Keratinocyte (primary cell): Measurements from ENCODE around the gene NELL1. TPM values are rescaled to one million over a fixed set of nuclear protein-coding genes. Genes with fewer than 3 reads are reported as not detected.

Experiments
- DNase-seq: peaks from one replicate; pipeline ENCODE4 v3.0.0-alpha.2; 2011; ENCODE audit warnings: low read depth, missing footprints, low spot score
- FAIRE-seq: peaks from 2 replicates; lab custom pipeline; 2011; peaks lifted over from hg19 to GRCh38; lab: Jason Lieb, UNC
- H2AFZ ChIP-seq: 2 replicates; pipeline ENCODE4 v1.6.0; 2012; ENCODE audit warnings: low read length, control low read depth, inconsistent platforms; ENCODE audit not compliant: control insufficient read depth
- H3K27ac ChIP-seq: 2 replicates; pipeline ENCODE4 v1.5.1; 2011; ENCODE audit warnings: low read length; ENCODE audit not compliant: control insufficient read depth, insufficient read depth
- H3K27me3 ChIP-seq: 3 replicates; pipeline ENCODE4 v1.6.0; 2011; ENCODE audit warnings: low read length; ENCODE audit not compliant: control insufficient read depth, insufficient read depth; ENCODE audit errors: extremely low read depth
- H3K36me3 ChIP-seq, 2 experiments: 2 replicates in 1 of 2; 3 replicates in 1 of 2; pipeline ENCODE4 v1.5.1; 2011; ENCODE audit warnings: low read length in 2 of 2, mild to moderate bottlenecking in 1 of 2; ENCODE audit not compliant: control insufficient read depth in 2 of 2, insufficient read depth in 2 of 2; ENCODE audit errors: extremely low read depth in 1 of 2
- H3K4me1 ChIP-seq: 3 replicates; pipeline ENCODE4 v1.5.1; 2011; ENCODE audit warnings: low read length; ENCODE audit not compliant: control insufficient read depth, insufficient read depth; ENCODE audit errors: extremely low read depth
- H3K4me2 ChIP-seq: 3 replicates; pipeline ENCODE4 v1.6.0; 2011; ENCODE audit warnings: low read depth, low read length; ENCODE audit not compliant: control insufficient read depth, insufficient read depth; ENCODE audit errors: extremely low read depth
- H3K4me3 ChIP-seq, 3 experiments: fragments of 200-600 bp in 1 of 3; sonication (generic) in 1 of 3; 2 replicates in 2 of 3; 3 replicates in 1 of 3; pipeline ENCODE4 v1.5.1; 2011 to 2016; ENCODE audit warnings: low read length in 3 of 3, mild to moderate bottlenecking in 3 of 3, control low read depth in 2 of 3, inconsistent platforms in 1 of 3, low read depth in 1 of 3, mixed read lengths in 1 of 3, mixed run types in 1 of 3, moderate library complexity in 1 of 3; ENCODE audit not compliant: control insufficient read depth in 2 of 3, insufficient read depth in 2 of 3; ENCODE audit errors: extremely low read depth in 1 of 3
- H3K79me2 ChIP-seq: 2 replicates; pipeline ENCODE4 v1.6.0; 2012; ENCODE audit warnings: low read length; ENCODE audit not compliant: control insufficient read depth, insufficient read depth
- H3K9ac ChIP-seq: 3 replicates; pipeline ENCODE4 v1.6.0; 2011; ENCODE audit warnings: low read length; ENCODE audit not compliant: control insufficient read depth, insufficient read depth; ENCODE audit errors: extremely low read depth
- H3K9me1 ChIP-seq: 3 replicates; pipeline ENCODE4 v1.6.0; 2011; ENCODE audit warnings: low read length; ENCODE audit not compliant: control insufficient read depth, insufficient read depth; ENCODE audit errors: extremely low read depth
- H3K9me3 ChIP-seq: 2 replicates; pipeline ENCODE4 v1.5.1; 2012; ENCODE audit warnings: low read depth, low read length; ENCODE audit not compliant: control insufficient read depth
- H4K20me1 ChIP-seq: 3 replicates; pipeline ENCODE4 v1.6.0; 2011; ENCODE audit warnings: low read length; ENCODE audit not compliant: control insufficient read depth, insufficient read depth; ENCODE audit errors: extremely low read depth
- CTCF ChIP-seq, 3 experiments: IDR thresholded peaks in 1 of 3; conservative IDR thresholded peaks in 1 of 3; optimal IDR thresholded peaks in 1 of 3; 2 replicates in 2 of 3; 3 replicates in 1 of 3; pipeline versions ENCODE3 to v1.5.1; 2011; ENCODE audit warnings: low read length in 3 of 3, mild to moderate bottlenecking in 3 of 3, moderate library complexity in 2 of 3, control low read depth in 1 of 3, inconsistent platforms in 1 of 3; ENCODE audit not compliant: insufficient read depth in 2 of 3; ENCODE audit errors: extremely low read depth in 1 of 3
- EZH2 ChIP-seq: IDR thresholded peaks from one replicate; pipeline ENCODE4 v1.6.1; 2012; ENCODE audit warnings: inconsistent platforms, mild to moderate bottlenecking, low read length, moderate library complexity
- dilution Hi-C: fragments of 300-500 bp; cut with MboI; formaldehyde crosslinking; loops from one replicate; pipeline ENCODE4 v1.7.0; 2020; ENCODE audit warnings: low sequenced_read_pairs; ENCODE audit not compliant: extremely low pct_ligation_motif_present
- polyA plus RNA-seq, 5 experiments: library from polyadenylated mRNA; depleted of rRNA in 3 of 5; stranded (reverse) in 3 of 5; stranded (forward) in 1 of 5; unstranded in 1 of 5; fragments of >200 nt; gene quantifications; 1 replicate in 1 of 5; 2 replicates in 3 of 5; 3 replicates in 1 of 5; pipeline versions ENCODE4 v1.2.1 to v1.2.3, GENCODE V29; 2011 to 2012; ENCODE audit warnings: missing spikeins in 2 of 5, low read depth in 1 of 5, low replicate concordance in 1 of 5

The NELL1 gene
- polyA plus RNA-seq, 1 donor (not counting 4 experiments of a cell fraction or from before 2014, with no cell fraction given), result not detected

DNA sequence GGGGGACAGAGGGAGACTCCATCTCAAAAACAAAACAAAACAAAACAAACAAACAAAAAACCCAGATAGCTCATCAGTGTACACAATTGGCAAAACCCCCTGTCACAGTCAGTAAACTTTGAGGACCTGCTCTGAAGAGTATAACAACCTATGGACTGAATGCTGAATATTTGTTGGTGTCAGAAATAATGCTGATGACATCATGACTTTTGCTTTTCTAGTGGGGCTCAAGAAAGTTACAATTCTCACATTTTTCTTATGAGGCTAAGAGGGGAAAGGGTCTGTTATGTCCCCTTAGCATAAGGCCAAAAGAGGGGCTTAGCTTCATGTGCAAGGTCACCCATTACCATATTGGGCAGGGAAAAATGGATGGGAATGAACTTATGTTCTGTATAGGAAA lies 207.4 kb downstream of the NELL1 start:
- FAIRE-seq (no peak), DNase-seq (no peak)
- Histone ChIP-seq H3K9me1 (no peaks in the 10 kb centered on the region), H3K9ac (no peak overlapping the region), H3K9me3 (no peaks in the 10 kb centered on the region), H3K4me1 (no peaks in the 10 kb centered on the region), H3K4me3 (no peak overlapping the region), H2AFZ (no peak overlapping the region), H3K79me2 (no peaks in the 10 kb centered on the region), H3K27ac (no peak overlapping the region), H4K20me1 (no peaks in the 10 kb centered on the region), H3K27me3 (no peaks in the 10 kb centered on the region), H3K4me2 (no peak overlapping the region), H3K36me3 (no peaks in the 10 kb centered on the region)
- dilution Hi-C loops, result no loop called here
- TF ChIP-seq EZH2 (no peak), CTCF (optimal IDR thresholded peaks at IDR 0.05 in 1 of 3, IDR thresholded peaks at IDR 0.05 in 1 of 3, conservative IDR thresholded peaks at IDR 0.05 in 1 of 3; ENCODE audit: extremely low read depth in 1 of 3, insufficient read depth in 2 of 3, low read length in 3 of 3) (no peak)

- Histone ChIP-seq H3K4me1 (no peaks in the 10 kb centered on the region), H3K79me2 (no peaks in the 10 kb centered on the region), H3K36me3 (no peaks in the 10 kb centered on the region), H3K27ac (no peak overlapping the region), H3K9me1 (no peaks in the 10 kb centered on the region), H3K27me3 (no peaks in the 10 kb centered on the region), H3K4me3 (no peak overlapping the region), H3K9me3 (no peaks in the 10 kb centered on the region), H4K20me1 (no peaks in the 10 kb centered on the region), H3K4me2 (no peak overlapping the region), H3K9ac (no peak overlapping the region), H2AFZ (no peak overlapping the region)
- TF ChIP-seq CTCF (optimal IDR thresholded peaks at IDR 0.05 in 1 of 3, IDR thresholded peaks at IDR 0.05 in 1 of 3, conservative IDR thresholded peaks at IDR 0.05 in 1 of 3; ENCODE audit: extremely low read depth in 1 of 3, insufficient read depth in 2 of 3, low read length in 3 of 3) (no peak), EZH2 (no peak)
- FAIRE-seq (no peak), DNase-seq (no peak)
- dilution Hi-C loops, result no loop called here
Measured at GRCh38 chr11:20880094-20880493, 210.7 kb downstream of the NELL1 start.
